ENCODE results near the gene TTC9B.

The TTC9B gene

GRCh38 chr19:40240332-40240731 lies 22.1 kb upstream of the TTC9B start:
- Mint-ChIP-seq H3K27ac (no peak overlapping the region), H3K4me3 (no peak overlapping the region), H3K27me3 (no peaks in the 10 kb centered on the region), H3K9me3 (no peaks in the 10 kb centered on the region), H3K4me1 (no peaks in the 10 kb centered on the region), H3K36me3 (peaks cover 9% of the 10 kb centered on the region)

GRCh38 chr19:40239415-40240226 lies 21.4 kb upstream of the TTC9B start:
- Mint-ChIP-seq H3K27ac (no peak overlapping the region), H3K4me3 (no peak overlapping the region), H3K27me3 (no peaks in the 10 kb centered on the region), H3K4me1 (no peaks in the 10 kb centered on the region), H3K9me3 (no peaks in the 10 kb centered on the region), H3K36me3 (peaks cover 9% of the 10 kb centered on the region)

GRCh38 chr19:40238775-40239174 lies 20.6 kb upstream of the TTC9B start:
- Mint-ChIP-seq H3K36me3 (peaks cover 9% of the 10 kb centered on the region), H3K9me3 (no peaks in the 10 kb centered on the region), H3K4me3 (no peak overlapping the region), H3K4me1 (no peaks in the 10 kb centered on the region), H3K27me3 (no peaks in the 10 kb centered on the region), H3K27ac (no peak overlapping the region)

- Mint-ChIP-seq H3K36me3 (peaks cover 9% of the 10 kb centered on the region), H3K4me3 (no peak overlapping the region), H3K27me3 (no peaks in the 10 kb centered on the region), H3K4me1 (no peaks in the 10 kb centered on the region), H3K27ac (no peak overlapping the region), H3K9me3 (no peaks in the 10 kb centered on the region)
Measured at GRCh38 chr19:40237791-40238190, 19.6 kb upstream of the TTC9B start.

- H3K27ac Mint-ChIP-seq: no peak overlapping the region
- H3K27me3 Mint-ChIP-seq: no peaks in the 10 kb centered on the region
- H3K4me1 Mint-ChIP-seq: no peaks in the 10 kb centered on the region
- no peaks in the 10 kb centered on the region for H3K9me3 Mint-ChIP-seq
- H3K4me3 Mint-ChIP-seq: no peak overlapping the region
- peaks cover 5% of the 10 kb centered on the region for H3K36me3 Mint-ChIP-seq
Measured at GRCh38 chr19:40236366-40236765, 18.2 kb upstream of the TTC9B start.

GRCh38 chr19:40236026-40236355 lies 17.8 kb upstream of the TTC9B start:
- H3K4me1 Mint-ChIP-seq: no peaks in the 10 kb centered on the region
- H3K27me3 Mint-ChIP-seq: no peaks in the 10 kb centered on the region
- H3K9me3 Mint-ChIP-seq: no peaks in the 10 kb centered on the region
- peaks cover 3% of the 10 kb centered on the region for H3K36me3 Mint-ChIP-seq
- H3K4me3 Mint-ChIP-seq: no peak overlapping the region
- no peak overlapping the region for H3K27ac Mint-ChIP-seq

- Mint-ChIP-seq H3K27me3 (no peaks in the 10 kb centered on the region), H3K36me3 (peaks cover 3% of the 10 kb centered on the region), H3K27ac (no peak overlapping the region), H3K4me1 (no peaks in the 10 kb centered on the region), H3K4me3 (no peak overlapping the region), H3K9me3 (no peaks in the 10 kb centered on the region)
Measured at GRCh38 chr19:40235238-40236025, 17.2 kb upstream of the TTC9B start.

GRCh38 chr19:40234429-40235237 lies 16.4 kb upstream of the TTC9B start:
- Mint-ChIP-seq H3K27me3 (no peaks in the 10 kb centered on the region), H3K4me1 (peaks cover 7% of the 10 kb centered on the region), H3K27ac (no peak overlapping the region), H3K4me3 (no peak overlapping the region), H3K36me3 (peaks cover 3% of the 10 kb centered on the region), H3K9me3 (no peaks in the 10 kb centered on the region)

- Mint-ChIP-seq H3K27me3 (no peaks in the 10 kb centered on the region), H3K27ac (no peak overlapping the region), H3K36me3 (peaks cover 3% of the 10 kb centered on the region), H3K4me3 (no peak overlapping the region), H3K9me3 (no peaks in the 10 kb centered on the region), H3K4me1 (peaks cover 15% of the 10 kb centered on the region)
Measured at GRCh38 chr19:40233811-40234389, 15.7 kb upstream of the TTC9B start.

- H3K27me3 Mint-ChIP-seq: no peaks in the 10 kb centered on the region
- H3K36me3 Mint-ChIP-seq: peaks cover 3% of the 10 kb centered on the region
- H3K4me1 Mint-ChIP-seq: peaks cover 19% of the 10 kb centered on the region
- H3K9me3 Mint-ChIP-seq: no peaks in the 10 kb centered on the region
- H3K27ac Mint-ChIP-seq: no peak overlapping the region
- no peak overlapping the region for H3K4me3 Mint-ChIP-seq
Measured at GRCh38 chr19:40232949-40233810, 15.0 kb upstream of the TTC9B start.

GRCh38 chr19:40232479-40232878 lies 14.3 kb upstream of the TTC9B start:
- Mint-ChIP-seq H3K4me1 (peaks cover 25% of the 10 kb centered on the region), H3K27ac (no peak overlapping the region), H3K27me3 (no peaks in the 10 kb centered on the region), H3K9me3 (no peaks in the 10 kb centered on the region), H3K36me3 (peaks cover 3% of the 10 kb centered on the region), H3K4me3 (no peak overlapping the region)

GRCh38 chr19:40231544-40232424 lies 13.6 kb upstream of the TTC9B start:
- Mint-ChIP-seq H3K4me1 (peaks cover 27% of the 10 kb centered on the region), H3K27ac (no peak overlapping the region), H3K4me3 (no peak overlapping the region), H3K9me3 (no peaks in the 10 kb centered on the region), H3K36me3 (no peaks in the 10 kb centered on the region), H3K27me3 (peaks cover under 1% of the 10 kb centered on the region)

GRCh38 chr19:40231057-40231456 lies 12.9 kb upstream of the TTC9B start:
- peaks cover 31% of the 10 kb centered on the region for H3K4me1 Mint-ChIP-seq
- H3K27me3 Mint-ChIP-seq: peaks cover 3% of the 10 kb centered on the region
- no peaks in the 10 kb centered on the region for H3K36me3 Mint-ChIP-seq
- H3K27ac Mint-ChIP-seq: no peak overlapping the region
- no peaks in the 10 kb centered on the region for H3K9me3 Mint-ChIP-seq
- no peak overlapping the region for H3K4me3 Mint-ChIP-seq

GRCh38 chr19:40229926-40230417 lies 11.8 kb upstream of the TTC9B start:
- H3K27ac Mint-ChIP-seq: peak overlapping the region; percentile 39
- no peak overlapping the region for H3K4me3 Mint-ChIP-seq
- H3K27me3 Mint-ChIP-seq: peaks cover 12% of the 10 kb centered on the region
- H3K36me3 Mint-ChIP-seq: peaks cover 4% of the 10 kb centered on the region
- H3K4me1 Mint-ChIP-seq: peaks cover 40% of the 10 kb centered on the region
- H3K9me3 Mint-ChIP-seq: no peaks in the 10 kb centered on the region

All from activated naive CD4-positive, alpha-beta T cell treated with anti-CD3 and anti-CD28 coated beads, Interleukin-2, amount 50 U/mL, for 24 hours (primary cell).